HG02852 (cell line): Measurements from ENCODE around the gene TSNAXIP1.

ENCODE experiments used
- ATAC-seq: cut with Tn5 transposase; IDR thresholded peaks from one replicate; pipeline ENCODE4 v1.9.1; 2021; ENCODE audit warnings: mild to moderate bottlenecking, moderate library complexity; ENCODE audit not compliant: unreplicated experiment

TSNAXIP1 gene

DNA sequence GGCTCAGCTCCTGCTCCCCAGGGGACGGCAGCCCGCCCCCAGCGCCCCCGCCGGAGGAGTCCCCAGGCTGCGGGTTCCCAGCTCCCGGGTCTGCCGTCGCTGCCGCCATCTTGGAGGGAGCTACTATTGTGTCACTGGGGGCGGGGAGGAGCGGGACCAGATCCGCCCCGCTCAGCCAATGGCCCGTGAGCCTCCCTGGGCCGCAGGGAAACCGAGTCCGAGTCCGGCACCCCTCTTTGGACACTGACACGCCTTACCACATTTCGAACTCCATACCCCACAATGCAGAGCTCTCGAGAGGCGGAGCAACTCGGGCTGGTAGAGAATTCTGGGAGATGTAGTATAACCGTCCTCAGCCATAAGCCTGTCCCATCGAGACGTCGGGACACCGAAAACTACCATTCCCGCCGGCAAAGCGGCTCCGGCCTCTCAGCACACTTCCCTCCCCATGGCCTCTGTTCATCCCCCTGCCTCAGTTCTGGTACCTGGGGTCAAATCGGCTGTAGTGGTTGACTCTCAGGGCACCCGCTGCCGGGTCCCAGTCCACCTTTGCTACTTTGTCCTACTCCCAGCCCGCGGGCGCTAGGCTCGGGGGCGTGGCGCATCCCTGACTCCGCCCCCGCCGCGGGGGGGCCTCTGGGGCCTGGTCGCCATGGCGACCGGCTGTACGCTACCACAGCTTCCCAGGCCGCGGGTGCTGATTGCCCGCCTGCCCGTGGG, at the start of gene TSNAXIP1, which contains the start of gene RANBP10:
TSNAXIP1 (plus strand) TSS at position 462 of the 720 bp plus-strand sequence. CDS start 261 bp downstream, outside the sequence.
RANBP10 (minus strand) TSS at position 133 of the 720 bp plus-strand sequence; CDS start at position 109, 24 bp downstream.
- ATAC-seq, result peak; percentile 94

DNA sequence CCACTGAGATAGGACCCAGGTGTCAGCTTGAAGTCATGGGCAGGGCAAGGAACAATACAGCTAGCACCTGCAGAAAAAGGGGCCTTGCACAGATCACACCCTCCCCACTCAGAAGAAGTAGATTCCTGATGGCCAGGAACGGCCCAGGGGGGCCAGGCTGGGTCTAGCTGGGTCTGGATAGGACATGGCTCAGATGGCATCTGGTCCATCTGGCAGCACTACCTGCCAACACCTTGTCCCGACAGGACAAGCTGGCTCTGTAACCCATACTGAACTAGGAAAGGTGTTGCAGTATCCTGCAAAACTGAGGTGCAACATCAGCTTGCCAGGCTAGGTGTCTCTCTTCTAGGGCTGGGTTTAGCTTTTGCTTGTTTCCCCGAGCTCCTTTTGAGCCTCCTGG, 48.7 kb upstream of the TSNAXIP1 start:
- no peak for ATAC-seq

GRCh38 chr16:67758966-67759365, 47.7 kb upstream of the TSNAXIP1 start:
- ATAC-seq, result no peak

GRCh38 chr16:67760206-67760955, 46.3 kb upstream of the TSNAXIP1 start:
- ATAC-seq, result no peak

DNA sequence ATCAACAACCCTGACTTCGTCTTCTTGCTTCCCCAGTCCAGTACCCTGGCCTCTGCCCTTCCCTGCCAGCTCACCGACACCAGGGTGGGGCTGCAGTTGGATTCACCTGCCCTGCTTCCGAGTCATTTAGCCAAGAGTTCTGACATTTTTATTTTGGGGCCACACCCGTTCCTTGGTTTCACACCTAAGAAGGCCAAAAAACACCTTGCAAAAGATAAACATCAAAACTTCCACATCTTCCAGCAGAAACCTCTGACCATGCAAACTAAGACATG, 45.8 kb upstream of the TSNAXIP1 start:
- no peak for ATAC-seq

DNA sequence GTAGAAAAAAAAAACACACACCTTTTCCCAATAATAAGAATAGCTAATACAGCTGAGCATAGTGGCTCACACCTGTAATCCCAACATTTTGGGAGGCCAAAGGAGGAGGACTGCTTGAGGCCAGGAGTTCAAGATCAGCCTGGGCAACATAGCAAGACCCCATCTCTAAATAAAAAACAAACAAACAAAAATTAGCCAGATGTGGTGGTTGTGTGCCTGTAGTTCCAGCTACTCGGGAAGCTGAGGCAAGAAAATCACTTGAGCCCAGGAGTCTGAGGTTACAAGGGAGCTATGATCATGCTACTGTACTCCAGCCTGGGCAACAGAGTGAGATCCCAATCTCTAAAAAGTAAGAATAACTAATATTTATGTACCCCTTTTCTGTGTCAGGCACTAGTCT, 44.8 kb upstream of the TSNAXIP1 start:
- no peak for ATAC-seq

DNA sequence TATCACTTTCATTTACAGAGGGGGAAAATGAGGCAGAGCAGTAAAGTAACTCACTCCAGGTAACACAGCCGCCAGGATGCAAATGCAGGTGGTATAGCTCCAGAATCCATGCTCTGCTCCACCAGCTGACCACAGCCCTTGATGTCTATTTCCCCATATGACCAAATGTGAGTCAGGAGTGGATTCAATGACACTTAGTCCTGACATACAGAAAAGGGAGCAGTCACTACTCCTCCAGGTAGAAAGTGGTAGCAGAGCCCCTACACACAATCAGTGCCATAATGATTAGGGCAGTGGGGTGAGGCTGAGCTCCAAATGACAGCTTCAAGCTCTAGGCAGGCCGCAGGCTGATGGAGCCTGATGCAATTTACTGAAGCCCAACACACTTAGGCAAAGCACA, 44.3 kb upstream of the TSNAXIP1 start:
- ATAC-seq, result no peak

DNA sequence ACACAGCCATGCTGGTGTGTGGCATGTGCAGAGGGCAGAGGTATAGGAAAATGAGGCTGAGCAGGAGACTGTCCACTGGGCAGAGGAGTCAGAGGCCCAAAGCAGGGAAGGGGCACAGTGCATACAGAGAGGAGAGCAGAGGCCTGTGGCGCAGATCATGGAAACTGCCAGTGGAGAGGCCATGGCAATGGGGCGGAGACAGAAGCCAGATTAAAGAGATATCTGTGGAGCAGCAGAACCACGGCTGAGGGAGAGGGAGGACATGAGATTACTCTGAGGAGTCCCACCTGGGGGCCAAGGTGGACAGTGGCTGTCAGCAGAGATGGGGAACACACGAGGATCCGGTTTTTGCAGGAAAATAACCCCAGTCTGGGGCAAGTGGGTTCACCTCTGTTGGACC, 43.6 kb upstream of the TSNAXIP1 start:
- ATAC-seq, result no peak

DNA sequence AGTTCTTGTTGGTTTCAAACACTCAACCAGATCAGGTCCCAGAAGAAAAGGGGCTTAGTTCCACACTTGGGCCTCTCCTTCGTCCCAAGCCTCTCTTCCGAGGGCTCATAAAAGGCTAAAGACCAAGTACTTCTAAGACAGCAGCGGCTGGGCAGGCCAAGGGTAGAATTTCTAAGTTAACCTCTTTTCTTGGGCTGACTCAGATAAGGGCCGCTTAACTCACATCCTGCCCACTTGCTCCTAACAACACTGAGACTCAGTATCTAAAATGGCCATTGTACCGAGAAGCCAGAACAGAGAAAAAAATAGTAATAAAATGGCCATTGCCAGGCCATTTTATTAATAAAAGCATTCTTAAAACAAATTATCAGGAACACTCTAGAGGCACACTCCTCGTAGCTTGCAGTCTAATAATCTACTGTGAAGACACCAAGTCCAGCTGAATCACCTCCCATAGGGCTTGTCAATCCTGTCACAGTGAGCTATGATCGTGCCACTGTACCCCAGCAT, 42.5 kb upstream of the TSNAXIP1 start:
- ATAC-seq, result no peak

DNA sequence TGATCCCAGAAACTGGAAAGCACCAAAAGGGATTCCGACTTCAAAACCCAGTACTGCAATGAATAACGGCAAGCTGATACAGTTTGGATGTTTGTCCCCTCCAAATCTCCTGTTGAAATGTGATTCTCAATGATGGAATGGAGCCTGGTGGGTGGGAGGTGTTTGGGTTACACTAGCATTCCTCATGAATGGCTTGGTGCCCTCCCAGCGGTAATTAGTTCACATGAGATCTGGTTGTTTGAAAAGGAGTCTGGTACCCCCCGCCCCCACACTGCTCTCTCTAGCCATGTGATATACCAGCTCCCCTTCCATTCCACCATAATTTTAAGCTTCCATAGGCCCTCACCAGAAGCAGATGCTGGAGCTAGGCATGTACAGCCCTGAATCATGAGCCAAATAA, 40.4 kb upstream of the TSNAXIP1 start:
- no peak for ATAC-seq

- ATAC-seq, result no peak
These were observed 38.7 kb upstream of the TSNAXIP1 start for GRCh38 chr16:67767953-67768352.

DNA sequence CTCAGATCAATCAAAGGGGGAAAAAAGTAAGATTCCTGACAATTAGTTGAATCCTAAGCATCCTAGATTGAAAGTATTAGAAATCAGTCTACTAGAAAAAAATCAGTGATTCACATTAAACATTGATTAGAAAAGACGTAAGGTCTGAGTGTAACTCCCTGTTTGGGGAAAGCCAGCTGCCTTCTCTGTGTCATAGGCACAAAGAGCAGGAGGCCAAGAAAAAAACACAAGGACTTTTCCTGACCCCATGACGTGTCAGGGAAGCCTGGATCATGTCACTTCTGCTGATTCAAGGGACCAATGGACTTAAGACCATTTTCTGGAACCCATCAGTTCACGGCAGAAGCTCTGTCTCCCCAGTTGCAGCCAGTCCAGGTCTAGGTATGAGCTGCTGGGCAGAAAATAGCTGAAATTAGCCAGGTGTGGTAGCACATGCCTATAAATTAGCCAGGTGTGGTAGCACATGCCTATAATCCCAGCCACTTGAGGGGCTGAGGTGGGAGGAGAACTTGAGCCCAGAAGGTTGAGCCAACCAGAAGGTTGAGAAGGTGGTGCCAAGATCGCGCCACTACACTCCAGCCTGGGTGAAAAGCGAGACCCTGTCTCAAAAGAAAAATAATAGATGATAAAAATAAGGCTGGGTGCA, 36.2 kb upstream of the TSNAXIP1 start:
- no peak for ATAC-seq

DNA sequence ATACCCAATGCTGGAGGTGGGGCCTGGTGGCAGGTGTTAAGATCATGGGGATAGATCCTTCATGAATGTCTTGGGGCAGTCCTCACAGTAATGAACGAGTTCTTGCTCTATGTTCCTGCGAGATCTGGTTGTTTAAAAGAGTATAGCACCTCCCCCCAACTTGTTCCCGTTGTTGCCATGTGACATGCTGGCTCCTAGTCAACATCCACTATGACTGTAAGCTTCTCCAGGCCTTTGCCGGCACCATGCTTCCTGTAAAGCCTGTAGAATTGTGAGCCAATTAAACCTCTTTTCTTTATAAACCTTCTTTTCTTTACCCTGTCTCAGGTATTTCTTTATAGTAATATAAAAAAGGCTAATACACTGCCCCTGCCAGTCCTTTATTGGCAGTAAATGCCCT, 33.6 kb upstream of the TSNAXIP1 start:
- ATAC-seq, result no peak

GRCh38 chr16:67773569-67774456, 32.9 kb upstream of the TSNAXIP1 start:
- no peak for ATAC-seq

GRCh38 chr16:67774457-67774853, 32.2 kb upstream of the TSNAXIP1 start:
- ATAC-seq, result no peak

DNA sequence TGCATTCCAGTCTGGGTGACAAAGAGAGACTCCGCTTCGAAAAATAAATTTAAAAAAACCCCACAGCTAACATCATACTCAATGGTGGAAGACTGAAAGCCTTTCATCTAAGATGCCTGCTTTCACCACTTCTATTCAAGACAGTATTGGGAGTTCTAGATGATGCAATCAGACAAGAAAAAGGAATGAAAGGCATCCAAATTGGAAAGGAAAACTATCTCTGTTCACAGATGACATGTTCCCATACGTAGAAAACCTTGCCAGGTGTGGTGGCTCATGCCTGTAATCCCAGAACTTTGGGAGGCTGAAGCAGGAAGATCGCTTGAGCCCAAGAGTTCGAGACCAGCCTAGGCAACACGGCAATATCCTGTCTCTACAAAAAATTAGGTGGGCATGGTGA, 31.4 kb upstream of the TSNAXIP1 start:
- ATAC-seq, result no peak

DNA sequence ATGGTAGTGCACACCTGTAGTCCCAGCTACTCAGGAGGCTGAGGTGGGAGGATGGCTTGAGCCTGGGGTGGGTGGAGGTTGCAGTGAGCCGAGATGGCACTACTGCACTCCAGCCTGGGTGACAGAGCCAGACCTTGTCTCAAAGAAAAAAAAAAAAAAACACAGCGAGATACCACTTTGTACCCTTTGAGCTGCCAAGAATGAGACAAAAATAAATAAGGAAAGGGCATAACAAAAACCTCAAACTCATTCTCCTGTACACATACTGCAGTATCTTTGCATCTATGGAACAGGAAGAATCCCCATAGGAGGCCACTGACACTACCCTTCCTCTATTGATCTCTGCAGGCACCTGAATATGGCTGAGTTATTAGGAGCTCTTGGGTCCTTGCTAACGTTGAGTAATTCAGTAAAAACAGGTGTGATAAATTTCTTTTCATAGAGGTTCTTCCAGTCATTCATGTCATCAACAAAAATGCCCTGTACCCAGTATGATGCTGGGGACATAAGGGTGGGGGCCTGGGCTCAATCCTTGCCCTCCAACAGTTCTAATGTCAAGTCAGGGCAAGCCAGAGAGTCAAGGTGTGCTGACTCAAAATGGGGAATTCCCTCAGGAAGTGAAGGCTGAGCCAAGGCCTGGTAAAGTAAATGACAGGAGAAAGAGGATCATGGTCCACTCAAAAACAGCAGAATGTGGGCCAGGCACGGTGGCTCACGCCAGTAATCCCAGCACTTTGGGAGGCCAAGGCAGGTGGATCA, 27.3 kb upstream of the TSNAXIP1 start:
- no peak for ATAC-seq

- no peak for ATAC-seq
These were observed 25.7 kb upstream of the TSNAXIP1 start for GRCh38 chr16:67780847-67781564.

DNA sequence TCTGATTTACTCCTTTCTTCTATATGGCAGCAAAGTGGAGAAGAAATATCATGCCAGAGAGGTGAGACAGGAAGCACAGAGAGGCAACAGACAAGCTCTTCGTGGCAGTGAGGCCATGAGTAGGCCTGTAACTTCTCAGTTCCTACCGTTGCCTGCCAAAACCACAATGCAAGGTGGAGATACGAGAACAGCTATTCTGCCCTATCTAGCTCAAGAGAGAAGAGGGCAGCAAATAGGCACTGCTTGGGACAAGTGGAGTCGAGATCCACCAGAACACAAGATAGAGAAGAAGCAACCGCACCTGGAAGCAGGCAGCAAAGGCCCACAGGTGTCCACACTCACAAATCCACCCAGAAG, 25.1 kb upstream of the TSNAXIP1 start:
- ATAC-seq, result no peak
